OCI-LY7 (cell line): ENCODE measurements around the gene PARVB. TPM values are rescaled to one million over a fixed set of nuclear protein-coding genes. Genes with fewer than 3 reads are reported as not detected.

Source experiments
- BruUV-seq: library from RNA; stranded (reverse); fragments of 400-500 nt; replicated peaks from 2 replicates; lab custom pipeline; 2021; lab: Mats Ljungman, UMichigan
- CTCF ChIA-PET: fragments of 300-600 bp; sonication (Branson Sonifier 250); formaldehyde crosslinking; loops from one replicate; lab custom pipeline; 2022; ENCODE audit warnings: antibody characterized with exemption; ENCODE audit not compliant: unreplicated experiment; lab: Charles Lee
- POLR2A ChIA-PET: fragments of 300-600 bp; sonication (Branson Sonifier 250); formaldehyde crosslinking; loops from one replicate; lab custom pipeline; 2022; ENCODE audit warnings: antibody characterized with exemption; lab: Charles Lee
- DNase-seq: peaks from one replicate; pipeline ENCODE4 v3.0.0-alpha.2; 2015; ENCODE audit warnings: low spot score
- H2AFZ ChIP-seq: fragments of 200-600 bp; sonication (generic), shearing (Covaris generic); 2 replicates; pipeline ENCODE4 v1.6.1; 2014; ENCODE audit warnings: mild to moderate bottlenecking, antibody characterized with exemption, low read length, moderate library complexity
- H3K27ac ChIP-seq: fragments of 200-600 bp; sonication (generic); 2 replicates; pipeline ENCODE4 v1.5.1; 2014; ENCODE audit warnings: mixed run types, low read depth, mild to moderate bottlenecking, moderate library complexity, low read length, inconsistent platforms; ENCODE audit not compliant: poor library complexity, severe bottlenecking
- H3K36me3 ChIP-seq: fragments of 200-600 bp; sonication (generic); 2 replicates; pipeline ENCODE4 v1.6.1; 2014; ENCODE audit warnings: mild to moderate bottlenecking, antibody characterized with exemption, low read length, moderate library complexity, mixed read lengths; ENCODE audit not compliant: insufficient read depth
- H3K4me1 ChIP-seq: fragments of 200-600 bp; sonication (generic); 2 replicates; pipeline ENCODE4 v1.5.1; 2014; ENCODE audit warnings: mild to moderate bottlenecking, low read length; ENCODE audit not compliant: insufficient read depth, poor library complexity, severe bottlenecking
- H3K4me2 ChIP-seq: fragments of 200-600 bp; sonication (generic); 2 replicates; pipeline ENCODE4 v1.6.1; 2014; ENCODE audit warnings: mild to moderate bottlenecking, low read length
- H3K4me3 ChIP-seq: fragments of 200-600 bp; sonication (generic); 2 replicates; pipeline ENCODE4 v1.5.1; 2014; ENCODE audit warnings: mild to moderate bottlenecking, low read depth, low read length; ENCODE audit not compliant: poor library complexity, severe bottlenecking
- H3K79me2 ChIP-seq: fragments of 200-600 bp; sonication (generic); 2 replicates; pipeline ENCODE4 v1.6.1; 2016; ENCODE audit warnings: low read depth, mild to moderate bottlenecking, low read length, moderate library complexity, mixed read lengths; ENCODE audit not compliant: insufficient read depth
- H3K9me2 ChIP-seq: fragments of 200-600 bp; sonication (generic); 2 replicates; pipeline ENCODE4 v1.6.1; 2016; ENCODE audit warnings: mild to moderate bottlenecking, low read length, mixed read lengths; ENCODE audit not compliant: insufficient read depth
- H3K9me3 ChIP-seq: fragments of 200-600 bp; sonication (generic); 2 replicates; pipeline ENCODE4 v1.6.1; 2014; ENCODE audit warnings: mild to moderate bottlenecking, mixed run types, low read length, mixed read lengths
- H4K20me1 ChIP-seq: fragments of 200-600 bp; sonication (generic); 2 replicates; pipeline ENCODE4 v1.6.1; 2014; ENCODE audit warnings: mild to moderate bottlenecking, antibody characterized with exemption, low read length, moderate library complexity, mixed read lengths; ENCODE audit not compliant: insufficient read depth
- CTCF ChIP-seq: fragments of 200-600 bp; sonication (generic); conservative IDR thresholded peaks from 2 replicates; pipeline ENCODE4 v1.5.1; 2014; ENCODE audit warnings: mild to moderate bottlenecking, antibody characterized with exemption, low read length, moderate library complexity, mixed read lengths
- EZH2phosphoT487 ChIP-seq: fragments of 200-600 bp; sonication (generic); IDR thresholded peaks from 2 replicates; pipeline ENCODE4 v1.6.1; 2018; ENCODE audit warnings: low read depth, borderline replicate concordance, mild to moderate bottlenecking, mixed run types, antibody characterized with exemption, low read length, moderate library complexity, mixed read lengths
- intact Hi-C: fragments of 100-400 bp; cut with micrococcal nuclease; formaldehyde crosslinking; loops from one replicate; pipeline ENCODE4 v1.10.0; 2022; ENCODE audit not compliant: unreplicated experiment
- total RNA-seq, 2 experiments: library from RNA; depleted of rRNA in 1 of 2; stranded (reverse); fragments of >200 nt in 1 of 2; shearing (Covaris generic) in 1 of 2; gene quantifications; 2 replicates each; pipeline ENCODE4 v1.2.3, GENCODE V29; 2014 to 2022

PARVB gene
- total RNA-seq, 2 experiments from 2014 or later = 0.34 TPM; not detected in 1

DNA sequence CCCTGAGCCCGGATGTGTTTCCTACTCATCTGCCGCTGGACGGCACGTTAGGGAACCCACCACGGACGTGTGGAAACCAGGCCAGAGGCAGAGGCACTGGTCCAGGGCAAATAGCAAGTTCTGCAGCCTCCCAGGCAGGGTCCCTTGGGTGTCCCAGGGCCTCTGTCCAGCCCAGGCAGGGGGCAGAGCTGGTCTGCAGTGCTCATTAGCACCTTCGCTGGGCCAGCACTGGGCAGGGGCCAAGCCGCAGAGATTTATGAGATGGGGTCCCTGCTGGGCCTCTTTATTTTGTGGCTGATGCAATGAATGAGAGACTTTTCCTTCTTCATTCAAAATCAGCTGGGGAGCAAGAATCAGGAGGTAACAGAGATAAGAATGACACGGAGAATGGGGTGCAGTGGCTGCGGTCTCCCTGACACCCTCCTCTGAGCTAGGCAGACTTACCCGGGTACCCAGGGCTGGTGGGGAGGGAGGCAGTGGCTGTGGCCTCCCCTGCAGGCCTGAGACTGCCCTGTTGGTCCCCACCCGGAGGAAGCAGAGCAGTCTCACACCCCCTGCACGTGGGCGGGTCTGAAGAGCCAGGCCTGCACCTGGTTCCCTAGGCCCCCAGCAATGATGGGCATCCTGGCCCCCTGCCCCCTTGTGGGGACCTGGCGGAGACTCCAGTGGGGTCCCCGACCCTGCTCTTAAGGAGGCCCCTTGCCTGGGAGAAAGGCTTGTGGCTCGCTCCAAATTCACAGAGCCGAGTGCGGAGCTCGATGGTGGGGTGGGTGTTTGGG is 142.6 kb downstream of the PARVB start:
- POLR2A ChIA-PET = no interaction called here
- CTCF ChIA-PET = no interaction called here
- intact Hi-C loops = no loop called here

GRCh38 chr22:44167501-44167900 is 143.4 kb downstream of the PARVB start:
- DNase-seq = no peak
- POLR2A ChIA-PET = no interaction called here
- H3K9me3 ChIP-seq = no peaks in the 10 kb centered on the region

More for the DNA sequence above, 142.6 kb downstream of the PARVB start:
- no peak overlapping the region for H3K27ac ChIP-seq
- H3K36me3 ChIP-seq = no peaks in the 10 kb centered on the region
- H3K79me2 ChIP-seq = no peaks in the 10 kb centered on the region
- H3K4me1 ChIP-seq = no peaks in the 10 kb centered on the region
- no peaks in the 10 kb centered on the region for H3K9me2 ChIP-seq
- no peak overlapping the region for H3K4me3 ChIP-seq
- H3K4me2 ChIP-seq = no peak overlapping the region
- DNase-seq = no peak
- BruUV-seq = no TSS peak
- no peaks in the 10 kb centered on the region for H3K9me3 ChIP-seq
- no peak for TF ChIP-seq EZH2phosphoT487
- no peaks in the 10 kb centered on the region for H4K20me1 ChIP-seq
- no peak overlapping the region for H2AFZ ChIP-seq

GRCh38 chr22:44168206-44168605 is 144.1 kb downstream of the PARVB start:
- Histone ChIP-seq H3K4me1 (no peaks in the 10 kb centered on the region), H3K4me3 (no peak overlapping the region), H3K9me2 (no peaks in the 10 kb centered on the region), H3K4me2 (no peak overlapping the region), H4K20me1 (no peaks in the 10 kb centered on the region), H3K36me3 (no peaks in the 10 kb centered on the region), H3K79me2 (no peaks in the 10 kb centered on the region), H3K27ac (no peak overlapping the region), H2AFZ (no peak overlapping the region), H3K9me3 (no peaks in the 10 kb centered on the region)
- no peak for DNase-seq
- no TSS peak for BruUV-seq
- CTCF ChIA-PET = no interaction called here
- POLR2A ChIA-PET = no interaction called here
- TF ChIP-seq EZH2phosphoT487 = no peak
- no peak for TF ChIP-seq CTCF
- intact Hi-C loops = no loop called here

More at GRCh38 chr22:44167501-44167900, 143.4 kb downstream of the PARVB start:
- Histone ChIP-seq H3K36me3 (no peaks in the 10 kb centered on the region), H3K9me2 (no peaks in the 10 kb centered on the region), H3K4me3 (no peak overlapping the region), H4K20me1 (no peaks in the 10 kb centered on the region), H3K27ac (no peak overlapping the region), H3K79me2 (no peaks in the 10 kb centered on the region), H3K4me1 (no peaks in the 10 kb centered on the region), H3K4me2 (no peak overlapping the region), H2AFZ (no peak overlapping the region)
- intact Hi-C loops = no loop called here
- CTCF ChIA-PET = no interaction called here
- BruUV-seq = no TSS peak
- TF ChIP-seq CTCF (no peak), EZH2phosphoT487 (no peak)
